Stimulated activated CD4-positive, alpha-beta T cell treated with anti-CD3 and anti-CD28 coated beads, Interleukin-4, amount 100 ng/mL, for 4 hours (primary cell): ENCODE results near the gene ZNF284.
"Not testable (repeated sequence)": the region's sequence is repeated elsewhere in the genome, so short reads cannot be mapped to it uniquely, and the experiment has no call there.

Experiments
- DNase-seq, 2 experiments: peaks; one replicate each; pipeline ENCODE4 v3.0.0-alpha.2; 2020

The ZNF284 gene

GRCh38 chr19:44111910-44112463 is 40.0 kb downstream of the ZNF284 start:
- no peak for DNase-seq

- no peak for DNase-seq
Observed at GRCh38 chr19:44112802-44113137, 40.8 kb downstream of the ZNF284 start.

GRCh38 chr19:44113138-44113783 is 41.3 kb downstream of the ZNF284 start, which contains the start of gene ZNF225:
ZNF225 (plus strand) TSS chr19:44113399; CDS start chr19:44115828, 2,429 bp downstream.
- peak; percentile 71 to 85 for DNase-seq

GRCh38 chr19:44113784-44114390 is 41.9 kb downstream of the ZNF284 start:
- DNase-seq, result no peak

GRCh38 chr19:44121162-44121561 is 49.2 kb downstream of the ZNF284 start:
- DNase-seq, result not testable (repeated sequence)

- no peak for DNase-seq
Observed at GRCh38 chr19:44131955-44132354, 60.0 kb downstream of the ZNF284 start.
